NT2/D1 (cell line): ENCODE measurements around the gene MRPS16.

Experiments
- DNase-seq: peaks from one replicate; pipeline ENCODE4 v3.0.0-alpha.2; 2011; ENCODE audit warnings: low read depth, low spot score
- H3K27me3 ChIP-seq: 2 replicates; pipeline ENCODE4 v1.6.0; 2011; ENCODE audit warnings: mild to moderate bottlenecking; ENCODE audit not compliant: insufficient read length, insufficient read depth
- H3K36me3 ChIP-seq: 2 replicates; pipeline ENCODE4 v1.6.1; 2011; ENCODE audit warnings: mild to moderate bottlenecking, low read length, mixed read lengths; ENCODE audit not compliant: insufficient read depth, insufficient read length
- H3K4me1 ChIP-seq: 2 replicates; pipeline ENCODE4 v1.5.1; 2011; ENCODE audit not compliant: insufficient read depth, insufficient read length
- H3K4me3 ChIP-seq: 2 replicates; pipeline ENCODE4 v1.5.1; 2011; ENCODE audit warnings: low read depth; ENCODE audit not compliant: insufficient read length
- H3K9ac ChIP-seq: 2 replicates; pipeline ENCODE4 v1.6.0; 2011; ENCODE audit warnings: low read depth; ENCODE audit not compliant: insufficient read length
- H3K9me3 ChIP-seq: 2 replicates; pipeline ENCODE4 v1.5.1; 2011; ENCODE audit warnings: mild to moderate bottlenecking, low read length; ENCODE audit not compliant: insufficient read depth
- SUZ12 ChIP-seq: IDR thresholded peaks from 2 replicates; pipeline ENCODE4 v1.6.1; 2011; ENCODE audit not compliant: insufficient read length, insufficient read depth; ENCODE audit errors: extremely low read depth
- YY1 ChIP-seq: IDR thresholded peaks from 2 replicates; pipeline ENCODE4 v1.6.1; 2011; ENCODE audit not compliant: insufficient read length, insufficient read depth
- ZNF274 ChIP-seq: IDR thresholded peaks from 2 replicates; pipeline ENCODE4 v1.6.1; 2011; ENCODE audit warnings: mild to moderate bottlenecking, low read depth, low read length

MRPS16 gene

GRCh38 chr10:73252445-73253224, at the start of gene MRPS16:
MRPS16 (minus strand) TSS chr10:73252644; CDS start chr10:73252482, 162 bp downstream.
- Histone ChIP-seq H3K9me3 (no peaks in the 10 kb centered on the region), H3K27me3 (no peaks in the 10 kb centered on the region), H3K4me1 (no peaks in the 10 kb centered on the region), H3K9ac (peak within 1 kb of the TSS; percentile 98), H3K36me3 (peaks cover 38% of the 10 kb centered on the region), H3K4me3 (peak within 1 kb of the TSS; percentile 97)
- peak; percentile 93 for DNase-seq
- TF ChIP-seq ZNF274 (no peak), YY1 (no peak), SUZ12 (no peak)

GRCh38 chr10:73296946-73297345, 44.5 kb upstream of the MRPS16 start:
- H3K4me3 ChIP-seq, result no peak overlapping the region
- no peaks in the 10 kb centered on the region for H3K9me3 ChIP-seq
- no peak for TF ChIP-seq ZNF274
- H3K9ac ChIP-seq, result no peak overlapping the region
- no peaks in the 10 kb centered on the region for H3K36me3 ChIP-seq
- DNase-seq, result no peak
- no peaks in the 10 kb centered on the region for H3K27me3 ChIP-seq
- H3K4me1 ChIP-seq, result no peaks in the 10 kb centered on the region

- DNase-seq, result no peak
- H3K36me3 ChIP-seq, result no peaks in the 10 kb centered on the region
These were observed 41.0 kb upstream of the MRPS16 start for GRCh38 chr10:73293461-73293860.

GRCh38 chr10:73289958-73290357, 37.5 kb upstream of the MRPS16 start:
- Histone ChIP-seq H3K27me3 (no peaks in the 10 kb centered on the region), H3K36me3 (no peaks in the 10 kb centered on the region), H3K4me3 (no peak overlapping the region), H3K9me3 (0 out of 2 replicates have a peak, but pooled peaks cover 10% of the 10 kb centered on the region), H3K9ac (no peak overlapping the region), H3K4me1 (no peaks in the 10 kb centered on the region)
- no peak for TF ChIP-seq ZNF274
- TF ChIP-seq YY1, result no peak
- TF ChIP-seq SUZ12, result no peak
- DNase-seq, result no peak

More at GRCh38 chr10:73293461-73293860, 41.0 kb upstream of the MRPS16 start:
- Histone ChIP-seq H3K4me3 (no peak overlapping the region), H3K27me3 (no peaks in the 10 kb centered on the region), H3K9me3 (0 out of 2 replicates have a peak, but pooled peaks cover 10% of the 10 kb centered on the region), H3K4me1 (no peaks in the 10 kb centered on the region), H3K9ac (no peak overlapping the region)
- TF ChIP-seq ZNF274 (no peak), YY1 (no peak), SUZ12 (no peak)

GRCh38 chr10:73287441-73287840, 35.0 kb upstream of the MRPS16 start:
- Histone ChIP-seq H3K9me3 (0 out of 2 replicates have a peak, but pooled peaks cover 10% of the 10 kb centered on the region), H3K4me3 (no peak overlapping the region), H3K9ac (no peak overlapping the region), H3K27me3 (no peaks in the 10 kb centered on the region), H3K36me3 (no peaks in the 10 kb centered on the region), H3K4me1 (no peaks in the 10 kb centered on the region)
- no peak for TF ChIP-seq SUZ12
- DNase-seq, result no peak

GRCh38 chr10:73281097-73281496, 28.7 kb upstream of the MRPS16 start:
- H3K27me3 ChIP-seq, result no peaks in the 10 kb centered on the region
- no peaks in the 10 kb centered on the region for H3K4me1 ChIP-seq
- DNase-seq, result no peak
- H3K9ac ChIP-seq, result no peak overlapping the region
- TF ChIP-seq ZNF274, result no peak
- no peak for TF ChIP-seq SUZ12
- TF ChIP-seq YY1, result no peak
- H3K4me3 ChIP-seq, result no peak overlapping the region
- no peaks in the 10 kb centered on the region for H3K36me3 ChIP-seq
- H3K9me3 ChIP-seq, result no peaks in the 10 kb centered on the region

GRCh38 chr10:73264423-73264822, 12.0 kb upstream of the MRPS16 start:
- H3K27me3 ChIP-seq, result no peaks in the 10 kb centered on the region
- H3K4me3 ChIP-seq, result no peak overlapping the region
- peaks cover 19% of the 10 kb centered on the region for H3K9me3 ChIP-seq
- TF ChIP-seq ZNF274 (no peak), YY1 (no peak), SUZ12 (no peak)
- no peaks in the 10 kb centered on the region for H3K36me3 ChIP-seq
- H3K9ac ChIP-seq, result no peak overlapping the region
- no peak for DNase-seq
- no peaks in the 10 kb centered on the region for H3K4me1 ChIP-seq
